Middle frontal gyrus (tissue), 1 donor: ENCODE data around the gene TSPO2.

Experiments
- DNase-seq: peaks from one replicate; pipeline ENCODE4 v3.0.0-alpha.2; 2015; ENCODE audit warnings: low spot score; ENCODE audit errors: extremely low spot score

The TSPO2 gene

DNA sequence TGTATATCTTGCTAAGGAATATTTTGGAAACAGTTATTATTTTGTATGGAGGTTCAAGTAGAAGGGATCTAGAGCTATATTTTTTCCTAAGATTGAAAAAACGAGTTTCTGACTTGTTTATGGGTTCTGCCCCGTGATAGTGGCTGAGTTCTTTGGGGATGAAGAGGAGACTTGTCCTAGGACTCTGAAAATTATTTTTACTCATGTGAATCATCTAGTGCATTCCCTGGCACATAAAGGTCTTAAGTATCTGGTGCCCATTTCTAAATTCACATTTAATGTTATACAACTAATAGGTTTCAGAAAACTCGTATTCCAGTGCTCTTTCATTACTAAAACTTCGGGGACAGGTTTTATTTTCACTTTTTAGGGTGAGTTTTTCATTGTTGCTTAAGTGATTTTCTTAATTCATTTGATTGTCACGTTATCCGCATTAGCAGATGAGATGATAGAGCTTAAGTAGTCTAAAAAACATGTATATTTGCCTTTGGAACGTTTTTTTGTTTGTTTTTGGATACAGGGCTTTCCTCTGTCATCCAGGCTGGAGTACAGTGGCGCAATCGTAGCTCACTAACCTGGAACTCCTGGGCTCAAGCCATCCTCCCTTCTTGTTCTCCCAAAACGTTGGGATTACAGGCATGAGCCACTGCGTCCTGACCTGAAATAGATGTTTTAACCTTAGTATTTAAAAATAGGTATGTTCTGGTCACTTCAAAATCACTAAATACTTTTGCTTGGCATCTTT is 32.6 kb downstream of the TSPO2 start:
- no peak for DNase-seq

DNA sequence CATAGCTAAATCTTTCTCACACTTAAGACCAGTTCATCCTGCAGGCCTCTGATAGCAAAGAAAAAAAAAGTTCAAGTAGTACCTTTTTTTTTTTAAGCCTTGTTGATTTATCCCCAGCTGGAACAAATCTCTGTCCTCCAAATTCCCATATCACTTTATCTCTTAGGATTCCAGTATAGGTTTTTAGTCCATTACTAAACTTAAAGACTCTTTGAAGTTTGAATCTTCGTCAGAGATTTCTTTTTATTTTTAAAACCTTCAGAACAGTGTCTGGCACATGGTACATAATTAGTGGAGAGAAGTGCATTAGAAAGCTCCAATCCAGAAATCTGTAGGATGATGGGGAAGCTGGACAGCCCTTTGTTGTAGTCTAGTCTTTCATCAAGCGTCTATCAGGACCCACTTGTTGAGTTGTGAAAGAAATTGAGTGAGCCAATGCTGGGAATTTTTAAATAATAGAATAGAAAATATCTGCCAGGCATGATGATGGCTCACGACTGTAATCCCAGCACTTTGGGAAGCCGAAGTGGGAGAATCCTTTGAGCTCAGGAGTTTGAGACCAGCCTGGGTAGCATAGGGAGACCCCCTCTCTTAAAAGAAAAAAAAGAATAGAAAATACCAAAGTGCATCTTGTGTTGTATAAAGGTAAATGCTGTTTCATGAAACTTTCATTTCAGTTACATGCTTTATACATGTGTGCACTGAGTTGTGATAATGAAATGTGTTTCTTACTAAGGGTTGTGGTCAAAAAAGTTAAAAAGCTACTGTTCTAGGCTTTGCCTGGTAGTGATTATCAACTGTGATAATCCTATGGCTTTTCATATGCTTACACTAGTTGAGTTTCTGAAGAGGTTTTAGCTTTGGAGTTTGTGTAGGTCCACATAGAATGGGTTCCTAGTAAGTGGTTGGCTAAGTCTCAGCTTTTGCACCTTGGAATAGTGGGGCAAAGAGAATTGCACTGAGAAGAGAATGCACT is 33.7 kb downstream of the TSPO2 start:
- no peak for DNase-seq

- no peak for DNase-seq
These were observed 35.3 kb downstream of the TSPO2 start for GRCh38 chr6:41077536-41077935.

GRCh38 chr6:41078101-41078500 is 35.8 kb downstream of the TSPO2 start:
- DNase-seq, result no peak

DNA sequence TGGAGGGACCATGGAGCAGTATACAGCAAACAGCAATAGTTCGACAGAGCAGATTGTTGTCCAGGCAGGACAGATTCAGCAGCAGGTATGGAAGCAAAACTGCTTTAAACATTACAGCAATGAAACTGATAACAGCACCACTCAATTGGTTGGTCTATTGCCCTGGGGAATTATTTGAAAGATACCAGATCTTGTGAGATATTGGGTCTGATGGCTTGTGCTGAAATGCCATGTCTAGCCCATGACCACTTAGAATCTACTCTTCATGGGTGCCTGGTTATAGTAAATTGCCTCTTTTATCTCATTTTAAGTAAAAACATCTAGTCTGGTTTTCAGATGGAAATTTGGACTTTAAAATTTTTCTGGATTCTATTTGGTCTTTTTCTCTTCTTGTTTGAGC is 36.8 kb downstream of the TSPO2 start:
- no peak for DNase-seq

DNA sequence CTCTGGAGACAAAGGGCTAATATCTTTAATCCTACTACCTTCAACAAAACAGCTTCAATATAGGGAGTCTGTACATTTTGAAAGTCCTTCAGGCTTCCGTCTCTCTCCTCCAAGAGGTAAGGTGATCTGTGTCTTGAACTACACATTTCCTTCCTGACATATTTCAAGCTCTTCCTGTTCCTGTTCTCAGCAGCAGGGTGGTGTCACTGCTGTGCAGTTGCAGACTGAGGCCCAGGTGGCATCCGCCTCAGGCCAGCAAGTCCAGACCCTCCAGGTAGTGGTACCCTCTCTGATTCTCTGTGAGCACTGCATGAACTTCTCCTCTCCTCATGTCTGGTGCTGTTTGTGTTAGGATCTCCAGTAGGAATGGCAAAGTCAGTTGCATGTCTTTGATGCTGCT is 38.4 kb downstream of the TSPO2 start:
- no peak for DNase-seq

DNA sequence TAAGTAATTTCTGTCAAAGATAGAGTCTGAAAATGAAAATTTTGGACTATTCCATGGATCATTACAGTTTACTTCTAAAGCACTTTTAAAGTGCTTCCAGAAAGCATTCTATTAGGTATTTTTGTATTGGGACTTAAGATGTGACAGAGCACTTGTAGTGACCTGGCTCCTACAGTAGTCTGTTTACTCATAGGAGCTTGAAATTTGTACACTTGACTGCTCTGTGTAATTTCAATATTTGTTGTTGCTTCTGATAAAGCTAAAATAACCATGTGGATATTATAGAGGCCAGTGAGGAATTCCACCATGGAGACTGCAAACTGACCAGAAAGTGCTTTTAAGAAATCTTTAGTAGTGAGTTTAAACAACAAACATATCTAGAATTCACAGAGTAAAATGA is 40.8 kb downstream of the TSPO2 start:
- no peak for DNase-seq

DNA sequence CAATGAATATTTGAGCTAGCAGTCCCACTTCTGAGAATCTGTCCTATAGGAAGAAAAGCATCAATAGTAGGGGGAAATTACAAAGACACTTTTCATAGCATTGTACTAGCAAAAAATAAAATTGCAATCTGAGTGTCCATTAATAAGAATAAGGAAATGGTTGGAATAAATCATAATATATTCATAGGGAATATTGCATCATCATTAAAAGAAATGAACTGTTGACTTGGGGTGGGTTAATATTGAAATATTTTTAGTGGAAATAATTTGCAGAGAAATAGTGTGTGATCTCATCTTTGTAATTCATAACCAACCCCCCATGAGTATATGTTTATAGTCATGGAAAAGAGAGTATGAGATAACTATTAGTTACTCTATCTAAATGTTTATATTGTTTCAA is 42.9 kb downstream of the TSPO2 start:
- DNase-seq, result no peak

DNA sequence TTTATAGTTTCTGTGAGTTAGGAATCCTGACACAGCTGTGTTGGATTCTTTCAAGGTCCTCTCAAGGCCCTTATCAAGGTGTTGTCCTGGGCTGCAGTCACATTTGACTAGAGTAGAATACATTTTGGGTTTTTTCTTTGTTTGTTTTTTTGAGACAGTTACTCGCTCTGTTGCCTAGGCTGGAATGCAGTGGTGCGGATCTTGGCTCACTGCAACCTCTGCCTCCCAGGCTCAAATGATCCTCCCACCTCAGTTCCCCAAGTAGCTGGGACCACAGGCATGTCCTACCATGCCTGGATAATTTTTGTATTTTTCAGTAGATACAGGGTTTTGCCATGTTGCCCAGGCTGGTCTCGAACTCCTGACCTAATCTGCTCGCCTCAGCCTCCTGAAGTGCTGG is 46.2 kb downstream of the TSPO2 start:
- no peak for DNase-seq

DNA sequence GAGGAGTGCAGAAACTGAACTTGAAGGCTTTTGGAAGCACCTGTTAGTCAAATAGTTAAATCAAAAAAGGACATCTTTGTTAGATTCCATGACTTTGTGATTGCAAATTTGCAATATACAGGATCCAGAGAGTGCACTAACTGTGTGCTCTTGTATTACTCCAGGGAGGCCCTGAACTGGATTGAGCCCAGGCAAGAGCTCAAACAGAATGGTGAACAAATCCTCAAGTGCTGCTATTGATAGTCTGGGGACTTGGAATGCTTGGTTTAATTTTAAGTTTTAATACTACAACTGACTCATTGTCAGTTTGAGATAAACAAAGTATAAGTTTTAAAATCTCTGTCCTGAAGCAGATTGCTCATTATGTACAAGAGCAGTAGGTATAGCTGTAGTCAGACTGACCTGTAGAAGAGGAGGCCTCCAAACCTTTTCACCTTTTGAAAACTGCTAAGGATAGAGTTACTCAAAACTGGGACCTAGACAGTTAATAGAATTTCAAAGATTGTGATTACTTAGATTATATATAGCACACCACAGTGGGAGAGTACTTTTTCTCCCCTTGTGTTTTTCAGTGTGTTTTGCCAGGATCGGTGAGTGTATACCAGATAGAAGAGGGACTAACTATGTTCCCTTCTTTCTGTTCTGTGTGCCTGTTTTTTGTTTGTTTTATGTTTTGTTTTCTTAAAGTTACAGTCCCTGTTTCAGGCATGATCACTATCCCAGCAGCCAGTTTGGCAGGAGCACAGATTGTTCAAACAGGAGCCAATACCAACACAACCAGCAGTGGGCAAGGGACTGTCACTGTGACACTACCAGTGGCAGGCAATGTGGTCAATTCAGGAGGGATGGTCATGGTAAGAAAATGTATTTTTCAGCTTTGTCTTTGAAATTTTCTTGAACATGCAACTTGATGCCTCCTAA is 48.8 kb downstream of the TSPO2 start:
- DNase-seq, result no peak

- no peak for DNase-seq
These were observed 50.3 kb downstream of the TSPO2 start for GRCh38 chr6:41092421-41093140.

GRCh38 chr6:41093729-41094128 is 51.5 kb downstream of the TSPO2 start:
- DNase-seq, result no peak
